ENCODE results near the gene C5AR2.
A peak's percentile ranks its signal among the peaks of the same experiment; 100 is the strongest.

The C5AR2 gene

DNA sequence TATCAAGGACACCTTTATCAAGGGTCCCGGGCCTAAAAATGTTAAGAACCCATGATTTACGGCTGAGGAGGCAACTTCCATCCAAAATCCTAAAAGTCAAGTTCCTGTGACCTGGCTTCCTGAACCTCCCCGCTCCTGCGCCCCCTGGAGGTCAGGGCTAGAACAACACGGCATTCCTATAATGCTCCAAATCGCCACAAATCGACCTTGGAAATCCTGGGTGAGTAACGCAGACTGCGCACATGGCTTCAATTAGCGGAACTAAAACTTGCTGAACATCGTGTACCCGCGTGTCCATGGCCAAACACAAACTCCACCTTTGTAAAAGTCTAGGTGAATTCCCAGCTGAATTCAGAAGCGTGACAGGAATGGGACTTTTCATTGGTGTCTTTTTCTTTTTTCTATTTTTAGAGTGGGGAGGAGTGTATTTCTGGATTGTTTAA lies 26.6 kb upstream of the C5AR2 start:
- TF ChIP-seq, protein P1, sequence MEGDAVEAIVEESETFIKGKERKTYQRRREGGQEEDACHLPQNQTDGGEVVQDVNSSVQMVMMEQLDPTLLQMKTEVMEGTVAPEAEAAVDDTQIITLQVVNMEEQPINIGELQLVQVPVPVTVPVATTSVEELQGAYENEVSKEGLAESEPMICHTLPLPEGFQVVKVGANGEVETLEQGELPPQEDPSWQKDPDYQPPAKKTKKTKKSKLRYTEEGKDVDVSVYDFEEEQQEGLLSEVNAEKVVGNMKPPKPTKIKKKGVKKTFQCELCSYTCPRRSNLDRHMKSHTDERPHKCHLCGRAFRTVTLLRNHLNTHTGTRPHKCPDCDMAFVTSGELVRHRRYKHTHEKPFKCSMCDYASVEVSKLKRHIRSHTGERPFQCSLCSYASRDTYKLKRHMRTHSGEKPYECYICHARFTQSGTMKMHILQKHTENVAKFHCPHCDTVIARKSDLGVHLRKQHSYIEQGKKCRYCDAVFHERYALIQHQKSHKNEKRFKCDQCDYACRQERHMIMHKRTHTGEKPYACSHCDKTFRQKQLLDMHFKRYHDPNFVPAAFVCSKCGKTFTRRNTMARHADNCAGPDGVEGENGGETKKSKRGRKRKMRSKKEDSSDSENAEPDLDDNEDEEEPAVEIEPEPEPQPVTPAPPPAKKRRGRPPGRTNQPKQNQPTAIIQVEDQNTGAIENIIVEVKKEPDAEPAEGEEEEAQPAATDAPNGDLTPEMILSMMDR (IDR thresholded peaks at IDR 0.05; ENCODE audit: low read depth, low read length), result no peak; the same call in none of the 2 replicates
- peak; percentile 92 for DNase-seq (ENCODE audit: extremely low read depth, low read depth)

DNA sequence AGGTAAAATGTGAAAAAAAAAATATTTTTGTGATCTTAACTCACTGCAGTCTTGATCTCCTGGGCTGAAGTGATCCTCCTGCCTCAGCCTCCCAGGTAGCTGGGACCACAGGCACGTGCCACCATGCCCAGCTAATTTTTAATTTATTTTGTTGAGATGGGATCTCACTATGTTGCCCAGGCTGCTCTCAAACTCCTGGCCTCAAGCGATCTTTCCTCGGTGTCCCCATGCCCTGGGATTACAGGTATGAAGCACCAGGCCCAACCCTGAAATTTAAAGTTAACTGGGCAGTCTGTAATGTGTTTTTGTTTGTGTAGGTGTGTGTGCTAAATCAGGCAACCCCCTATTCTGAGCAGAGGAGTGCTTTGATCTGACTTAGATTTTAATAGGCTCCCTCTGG lies 25.7 kb upstream of the C5AR2 start:
- DNase-seq (ENCODE audit: extremely low read depth, low read depth), result no peak

DNA sequence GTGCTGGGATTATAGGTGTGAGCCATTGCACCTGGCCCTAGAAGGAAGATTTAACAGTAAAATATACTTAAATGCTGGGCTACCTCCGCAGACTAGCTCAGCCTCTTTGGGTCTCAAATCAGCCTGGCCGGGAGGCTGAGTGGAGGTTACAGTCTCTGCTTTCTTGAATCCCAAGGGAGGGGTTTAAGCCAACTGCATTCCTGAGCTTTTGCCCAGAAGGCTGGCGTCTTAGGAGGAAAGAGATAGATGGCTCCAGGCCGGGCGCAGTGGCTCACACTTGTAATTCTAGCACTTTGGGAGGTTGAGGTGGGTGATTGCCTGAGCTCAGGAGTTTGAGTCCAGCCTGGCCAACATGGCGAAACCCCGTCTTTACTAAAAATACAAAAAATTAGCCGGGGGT lies 22.9 kb upstream of the C5AR2 start:
- no peak for DNase-seq (ENCODE audit: extremely low read depth, low read depth)
- TF ChIP-seq, protein P1 (IDR thresholded peaks at IDR 0.05; ENCODE audit: low read depth, low read length), result no peak

More for the DNA sequence above, 25.7 kb upstream of the C5AR2 start:
- TF ChIP-seq, protein P1 (IDR thresholded peaks at IDR 0.05; ENCODE audit: low read depth, low read length), result no peak

DNA sequence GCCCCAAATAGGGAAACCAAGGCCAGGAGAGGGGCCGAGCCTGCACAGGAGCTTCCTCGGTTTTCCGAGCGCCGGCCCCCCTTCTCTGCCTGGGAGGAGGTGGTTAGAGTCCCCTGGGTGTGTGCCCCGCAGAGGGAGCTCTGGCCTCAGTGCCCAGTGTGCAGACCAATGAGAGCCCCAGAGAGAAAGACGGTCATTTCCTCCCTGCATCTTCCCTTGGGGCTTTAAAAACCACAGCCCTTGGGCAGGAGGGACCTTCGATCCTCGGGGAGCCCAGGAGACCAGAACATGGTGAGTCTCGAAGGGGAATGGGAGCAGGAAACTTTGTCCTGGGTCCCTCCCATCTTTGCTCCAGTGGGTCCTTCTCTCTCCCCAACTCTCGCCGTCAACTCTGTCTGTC lies 22.4 kb upstream of the C5AR2 start, which contains the start of gene C5AR1:
TSS of gene C5AR1 (plus strand) at position 254 of the 400 bp plus-strand sequence. CDS start at position 289, 35 bp downstream.
- TF ChIP-seq, protein P1 (IDR thresholded peaks at IDR 0.05; ENCODE audit: low read depth, low read length), result no peak; the same call in 1 of the 2 replicates
- DNase-seq (ENCODE audit: extremely low read depth, low read depth), result no peak

DNA sequence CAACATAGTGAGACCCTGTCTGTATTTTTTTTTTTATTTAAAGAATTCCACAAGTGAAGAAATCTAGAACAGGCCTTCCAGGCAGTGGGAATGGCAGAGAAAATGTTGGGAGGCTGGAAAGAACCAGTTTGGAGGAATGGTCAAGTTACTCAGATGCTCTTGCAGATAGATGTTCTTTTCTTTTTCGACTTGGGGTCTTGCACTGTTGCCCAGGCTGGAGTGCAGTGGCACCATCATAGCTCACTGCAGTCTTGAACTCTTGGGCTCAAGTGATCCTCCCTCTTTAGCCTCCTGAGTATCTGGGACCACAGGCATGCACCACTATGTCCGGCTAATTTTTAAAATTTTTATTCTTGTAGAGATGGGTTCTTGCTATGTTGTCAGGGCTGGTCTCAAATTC lies 21.7 kb upstream of the C5AR2 start:
- TF ChIP-seq, protein P1 (IDR thresholded peaks at IDR 0.05; ENCODE audit: low read depth, low read length), result no peak
- DNase-seq (ENCODE audit: extremely low read depth, low read depth), result no peak

DNA sequence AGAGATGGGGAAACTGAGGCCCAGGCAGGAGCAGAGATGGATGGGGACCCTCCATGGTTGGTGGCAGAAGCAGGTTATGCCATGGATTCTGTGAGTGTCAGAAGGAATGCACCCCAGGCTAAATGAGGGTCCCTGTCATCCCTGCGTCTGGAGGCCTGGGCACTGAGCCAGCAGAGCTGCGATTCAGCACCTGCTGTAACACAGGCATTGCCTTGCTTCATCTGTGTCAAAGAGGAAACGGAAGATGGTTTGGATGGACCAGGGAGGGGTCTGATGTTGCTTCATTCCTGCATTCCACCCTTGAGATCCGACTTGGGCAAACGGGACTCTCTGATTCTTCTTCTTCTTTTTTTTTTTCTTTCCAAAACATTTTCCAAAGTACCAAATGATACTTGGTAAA lies 21.2 kb upstream of the C5AR2 start:
- no peak for DNase-seq (ENCODE audit: extremely low read depth, low read depth)
- TF ChIP-seq, protein P1 (IDR thresholded peaks at IDR 0.05; ENCODE audit: low read depth, low read length), result no peak

DNA sequence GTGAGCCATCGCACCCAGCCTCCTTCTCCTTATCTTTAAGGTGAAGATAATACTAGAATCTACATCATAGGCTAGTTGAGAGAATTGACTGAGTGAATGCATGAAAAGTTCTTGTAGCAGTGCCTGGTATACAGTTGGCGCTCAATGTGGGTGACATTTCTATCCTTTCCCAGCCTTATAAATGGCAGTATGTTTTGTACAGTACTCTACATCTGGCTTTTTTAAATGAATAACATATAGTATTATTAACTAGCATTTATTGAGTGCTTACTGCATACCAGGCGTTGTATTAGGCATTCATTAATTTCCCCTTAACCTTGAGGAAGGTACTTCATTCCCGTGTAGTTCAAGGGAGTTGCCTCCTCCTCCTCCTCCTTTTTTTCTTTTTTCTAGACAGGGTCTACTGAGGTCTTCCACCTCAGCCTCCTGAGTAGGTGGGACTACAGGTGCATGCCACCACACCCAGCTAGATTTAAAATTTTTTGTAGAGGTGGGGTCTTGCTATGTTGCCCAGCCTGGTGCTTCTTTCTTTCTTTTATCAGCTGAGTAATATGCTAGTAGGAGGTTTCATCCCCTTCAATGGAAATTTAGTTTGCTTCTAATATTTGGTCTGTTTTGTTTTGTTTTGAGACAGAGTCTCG lies 19.5 kb upstream of the C5AR2 start:
- TF ChIP-seq, protein P1 (IDR thresholded peaks at IDR 0.05; ENCODE audit: low read depth, low read length), result no peak

More for the DNA sequence above, 19.5 kb upstream of the C5AR2 start:
- no peak for DNase-seq (ENCODE audit: extremely low read depth, low read depth)

Data from AG09319 (cell line).